Ishikawa (cell line): ENCODE results near the gene GRIP2.

Source experiments
- CEBPB ChIP-seq: IDR thresholded peaks from 2 replicates; pipeline ENCODE4 v1.6.1; 2012
- CREB1 ChIP-seq: IDR thresholded peaks from 2 replicates; pipeline ENCODE4 v1.6.1; 2012; ENCODE audit warnings: low read depth
- EGR1 ChIP-seq: IDR thresholded peaks from 2 replicates; pipeline ENCODE4 v1.6.1; 2012
- EP300 ChIP-seq: IDR thresholded peaks from 2 replicates; pipeline ENCODE4 v1.6.1; 2012; ENCODE audit warnings: borderline replicate concordance
- FOXM1 ChIP-seq: IDR thresholded peaks from 2 replicates; pipeline ENCODE4 v1.6.1; 2012; ENCODE audit warnings: low read depth, borderline replicate concordance
- MAX ChIP-seq: IDR thresholded peaks from 2 replicates; pipeline ENCODE4 v1.6.1; 2012
- NFIC ChIP-seq: IDR thresholded peaks from 2 replicates; pipeline ENCODE4 v1.6.1; 2012
- RAD21 ChIP-seq: IDR thresholded peaks from 2 replicates; pipeline ENCODE4 v1.6.1; 2012; ENCODE audit warnings: low read depth
- REST ChIP-seq: IDR thresholded peaks from 2 replicates; pipeline ENCODE4 v1.6.1; 2012; ENCODE audit warnings: low read depth, mild to moderate bottlenecking
- TAF1 ChIP-seq: IDR thresholded peaks from 2 replicates; pipeline ENCODE4 v1.6.1; 2012; ENCODE audit warnings: low read depth, mild to moderate bottlenecking
- TCF12 ChIP-seq: IDR thresholded peaks from 2 replicates; pipeline ENCODE4 v1.6.1; 2012; ENCODE audit warnings: low read depth
- TEAD4 ChIP-seq: IDR thresholded peaks from 2 replicates; pipeline ENCODE4 v1.6.1; 2012
- USF1 ChIP-seq: IDR thresholded peaks from 2 replicates; pipeline ENCODE4 v1.6.1; 2012
- YY1 ChIP-seq: IDR thresholded peaks from 2 replicates; pipeline ENCODE4 v1.6.1; 2012; ENCODE audit warnings: low read depth
- ZBTB7A ChIP-seq: IDR thresholded peaks from 2 replicates; pipeline ENCODE4 v1.6.1; 2012; ENCODE audit warnings: low read depth

Gene GRIP2

GRCh38 chr3:14550181-14550580 is 10.0 kb upstream of the GRIP2 start:
- TF ChIP-seq EGR1 = no peak
- TF ChIP-seq TAF1 = no peak
- TF ChIP-seq NFIC = no peak
- no peak for TF ChIP-seq USF1
- no peak for TF ChIP-seq CREB1
- no peak for TF ChIP-seq MAX
- no peak for TF ChIP-seq TCF12
- no peak for TF ChIP-seq EP300
- no peak for TF ChIP-seq FOXM1
- no peak for TF ChIP-seq RAD21
- no peak for TF ChIP-seq CEBPB

GRCh38 chr3:14549256-14549919 is 9.2 kb upstream of the GRIP2 start:
- TF ChIP-seq EGR1 (no peak), REST (no peak), MAX (no peak), CEBPB (no peak), EP300 (no peak), YY1 (no peak), RAD21 (peak; percentile 21; the same call in 1 of the 2 replicates), TEAD4 (no peak), TAF1 (no peak)

GRCh38 chr3:14548321-14548729 is 8.2 kb upstream of the GRIP2 start:
- TF ChIP-seq CEBPB (no peak), FOXM1 (no peak), RAD21 (peak; percentile 96), EGR1 (no peak), USF1 (no peak), ZBTB7A (peak; percentile 32; the same call in 1 of the 2 replicates), TAF1 (no peak)

GRCh38 chr3:14547693-14548092 is 7.6 kb upstream of the GRIP2 start:
- TF ChIP-seq RAD21 = no peak
- 0 out of 2 replicates have a peak, but pooled peaks have one; percentile 9 for TF ChIP-seq ZBTB7A

- TF ChIP-seq ZBTB7A (no peak), YY1 (no peak), CREB1 (no peak), CEBPB (no peak), TAF1 (no peak)
Measured at GRCh38 chr3:14546041-14546440, 5.9 kb upstream of the GRIP2 start.

GRCh38 chr3:14545251-14545635 is 5.1 kb upstream of the GRIP2 start:
- no peak for TF ChIP-seq EP300
- no peak for TF ChIP-seq ZBTB7A
- no peak for TF ChIP-seq TAF1
- TF ChIP-seq TEAD4 = no peak
- no peak for TF ChIP-seq NFIC
- no peak for TF ChIP-seq YY1
- TF ChIP-seq CEBPB = no peak
- TF ChIP-seq MAX = no peak
- no peak for TF ChIP-seq CREB1
- TF ChIP-seq USF1 = no peak
- no peak for TF ChIP-seq TCF12
- TF ChIP-seq RAD21 = no peak

GRCh38 chr3:14544282-14545250 is 4.4 kb upstream of the GRIP2 start:
- TF ChIP-seq TAF1 (no peak), RAD21 (no peak), NFIC (no peak), TCF12 (no peak), FOXM1 (no peak)
